Central memory CD8-positive, alpha-beta T cell (primary cell): ENCODE measurements around the gene SLC38A2.

ENCODE experiments used
- ATAC-seq: fragments of 150-1000 bp; cut with Tn5 transposase; replicated peaks from 2 replicates; pipeline ENCODE4 v1.10.0; 2022; ENCODE audit warnings: mild to moderate bottlenecking, moderate FRiP score, moderate number of reproducible peaks; ENCODE audit not compliant: poor library complexity, severe bottlenecking; ENCODE audit errors: extremely low read depth
- DNase-seq, 2 donors: peaks; one replicate each; pipeline ENCODE4 v3.0.0; 2021; ENCODE audit warnings: low spot score in 2 of 2
- H3K27ac Mint-ChIP-seq: one replicate; pipeline ENCODE4 v1.8.0; 2022; ENCODE audit warnings: low read depth, mild to moderate bottlenecking, moderate library complexity, mixed read lengths
- H3K27me3 Mint-ChIP-seq: one replicate; pipeline ENCODE4 v1.8.0; 2022; ENCODE audit warnings: mixed read lengths
- H3K36me3 Mint-ChIP-seq: one replicate; pipeline ENCODE4 v1.8.0; 2022; ENCODE audit warnings: mild to moderate bottlenecking, moderate library complexity, mixed read lengths; ENCODE audit not compliant: insufficient read depth
- H3K4me1 Mint-ChIP-seq: one replicate; pipeline ENCODE4 v1.8.0; 2022; ENCODE audit warnings: mixed read lengths
- H3K4me3 Mint-ChIP-seq: one replicate; pipeline ENCODE4 v1.8.0; 2022; ENCODE audit warnings: mild to moderate bottlenecking, moderate library complexity, mixed read lengths
- H3K9me3 Mint-ChIP-seq: one replicate; pipeline ENCODE4 v1.8.0; 2022; ENCODE audit warnings: mixed read lengths

Gene SLC38A2

DNA sequence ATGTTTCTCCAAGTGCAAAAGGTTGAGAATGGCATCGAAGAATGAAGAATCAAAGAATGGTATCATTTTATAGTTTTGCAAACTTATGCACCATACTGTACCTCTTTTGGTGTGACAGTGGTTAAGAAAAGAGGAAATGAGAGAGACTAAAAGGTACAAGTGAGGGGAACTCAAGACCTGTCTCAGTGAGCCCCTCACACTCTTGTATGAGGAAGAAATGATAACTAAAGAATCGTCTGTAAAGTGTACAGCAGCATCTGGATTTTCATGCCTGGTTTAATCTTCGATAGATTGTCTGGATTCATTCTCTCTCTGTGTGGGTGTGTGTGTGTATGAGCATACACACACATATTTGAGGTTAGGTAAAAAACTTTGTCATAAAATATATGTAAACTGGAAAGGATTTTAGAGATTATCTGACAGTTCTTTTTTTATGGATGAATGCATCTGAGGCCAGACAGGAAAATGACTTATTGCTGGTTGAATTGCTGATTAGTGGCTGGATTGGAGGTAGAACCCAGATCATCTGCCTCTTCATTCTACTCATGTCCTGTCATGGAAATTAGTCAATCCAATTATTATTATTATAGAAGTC is 16.0 kb upstream of the SLC38A2 start:
- no peak overlapping the region for H3K27ac Mint-ChIP-seq
- H3K36me3 Mint-ChIP-seq, result peaks cover 7% of the 10 kb centered on the region
- no peaks in the 10 kb centered on the region for H3K9me3 Mint-ChIP-seq
- ATAC-seq (no peak), DNase-seq (no peak)
- no peaks in the 10 kb centered on the region for H3K27me3 Mint-ChIP-seq
- H3K4me3 Mint-ChIP-seq, result no peak overlapping the region
- H3K4me1 Mint-ChIP-seq, result peaks cover 25% of the 10 kb centered on the region

DNA sequence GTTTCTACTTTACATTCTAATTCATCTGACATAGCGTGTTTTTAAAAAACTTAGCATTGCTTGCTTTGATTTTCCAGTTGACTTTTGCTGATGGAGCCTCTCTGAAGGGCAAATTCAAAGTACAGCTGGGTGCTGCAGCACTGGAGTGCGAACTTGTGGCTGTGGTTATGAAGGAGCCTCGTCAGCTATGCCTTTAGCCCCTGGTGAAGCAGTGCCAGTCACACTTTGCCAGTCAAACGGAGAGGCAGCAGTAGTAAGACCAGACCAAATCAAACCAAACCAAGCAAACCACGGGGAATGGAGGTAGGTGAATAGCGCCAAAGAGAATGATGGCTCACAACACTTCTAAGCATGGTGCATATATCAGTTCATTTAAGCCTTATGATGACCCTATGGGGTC is 15.1 kb upstream of the SLC38A2 start:
- no peaks in the 10 kb centered on the region for H3K27me3 Mint-ChIP-seq
- H3K36me3 Mint-ChIP-seq, result peaks cover 13% of the 10 kb centered on the region
- H3K4me1 Mint-ChIP-seq, result peaks cover 27% of the 10 kb centered on the region
- no peak for ATAC-seq
- no peaks in the 10 kb centered on the region for H3K9me3 Mint-ChIP-seq
- no peak overlapping the region for H3K4me3 Mint-ChIP-seq
- no peak for DNase-seq
- no peak overlapping the region for H3K27ac Mint-ChIP-seq

DNA sequence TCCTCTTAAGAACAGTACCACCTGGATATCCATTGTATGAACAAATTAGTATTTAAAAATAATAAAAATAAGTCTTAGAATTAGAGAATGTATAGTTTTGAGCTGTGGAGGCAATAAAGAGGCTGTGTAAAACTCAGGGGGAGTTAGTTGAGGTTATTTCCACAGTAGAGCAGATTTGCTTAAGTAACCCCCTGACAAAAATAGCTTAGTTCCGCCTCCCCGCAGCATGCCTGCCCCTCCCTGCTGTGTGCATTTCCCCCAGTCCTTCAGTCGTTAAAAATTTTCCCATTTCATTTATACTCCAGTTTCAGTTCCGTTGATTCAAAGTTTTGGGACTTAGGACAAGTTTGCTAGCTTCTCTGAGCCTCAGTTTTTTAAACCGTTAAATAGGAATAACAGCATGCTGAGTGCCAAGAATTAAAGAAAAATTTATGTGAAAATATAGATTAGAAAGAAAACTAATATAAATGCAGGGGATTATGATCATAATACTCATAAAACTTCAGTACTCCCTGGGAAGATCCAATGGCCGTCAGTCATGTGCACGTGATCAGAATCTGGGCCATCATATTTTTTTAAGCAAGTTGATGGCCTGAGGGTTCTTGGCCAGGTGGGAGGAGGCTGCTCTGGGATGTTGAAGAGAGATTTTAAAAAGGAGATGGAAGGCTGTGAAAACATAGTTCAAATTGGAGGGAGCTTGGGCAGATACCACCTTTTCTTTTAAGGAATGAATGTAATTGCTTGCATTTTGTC is 14.5 kb upstream of the SLC38A2 start:
- Mint-ChIP-seq H3K36me3 (peaks cover 13% of the 10 kb centered on the region), H3K27ac (no peak overlapping the region), H3K4me1 (peaks cover 27% of the 10 kb centered on the region), H3K4me3 (no peak overlapping the region), H3K27me3 (no peaks in the 10 kb centered on the region), H3K9me3 (no peaks in the 10 kb centered on the region)
- ATAC-seq (no peak), DNase-seq (no peak)

GRCh38 chr12:46386360-46386867 is 13.8 kb upstream of the SLC38A2 start:
- no peak overlapping the region for H3K27ac Mint-ChIP-seq
- no peak for DNase-seq
- no peaks in the 10 kb centered on the region for H3K9me3 Mint-ChIP-seq
- H3K4me1 Mint-ChIP-seq, result peaks cover 27% of the 10 kb centered on the region
- no peak overlapping the region for H3K4me3 Mint-ChIP-seq
- H3K27me3 Mint-ChIP-seq, result no peaks in the 10 kb centered on the region
- ATAC-seq, result no peak
- peaks cover 13% of the 10 kb centered on the region for H3K36me3 Mint-ChIP-seq

- ATAC-seq (no peak), DNase-seq (no peak)
- Mint-ChIP-seq H3K4me3 (no peak overlapping the region), H3K9me3 (no peaks in the 10 kb centered on the region), H3K27me3 (no peaks in the 10 kb centered on the region), H3K36me3 (peaks cover 13% of the 10 kb centered on the region), H3K4me1 (peaks cover 27% of the 10 kb centered on the region), H3K27ac (no peak overlapping the region)
Measured at GRCh38 chr12:46385438-46385837, 12.9 kb upstream of the SLC38A2 start.

DNA sequence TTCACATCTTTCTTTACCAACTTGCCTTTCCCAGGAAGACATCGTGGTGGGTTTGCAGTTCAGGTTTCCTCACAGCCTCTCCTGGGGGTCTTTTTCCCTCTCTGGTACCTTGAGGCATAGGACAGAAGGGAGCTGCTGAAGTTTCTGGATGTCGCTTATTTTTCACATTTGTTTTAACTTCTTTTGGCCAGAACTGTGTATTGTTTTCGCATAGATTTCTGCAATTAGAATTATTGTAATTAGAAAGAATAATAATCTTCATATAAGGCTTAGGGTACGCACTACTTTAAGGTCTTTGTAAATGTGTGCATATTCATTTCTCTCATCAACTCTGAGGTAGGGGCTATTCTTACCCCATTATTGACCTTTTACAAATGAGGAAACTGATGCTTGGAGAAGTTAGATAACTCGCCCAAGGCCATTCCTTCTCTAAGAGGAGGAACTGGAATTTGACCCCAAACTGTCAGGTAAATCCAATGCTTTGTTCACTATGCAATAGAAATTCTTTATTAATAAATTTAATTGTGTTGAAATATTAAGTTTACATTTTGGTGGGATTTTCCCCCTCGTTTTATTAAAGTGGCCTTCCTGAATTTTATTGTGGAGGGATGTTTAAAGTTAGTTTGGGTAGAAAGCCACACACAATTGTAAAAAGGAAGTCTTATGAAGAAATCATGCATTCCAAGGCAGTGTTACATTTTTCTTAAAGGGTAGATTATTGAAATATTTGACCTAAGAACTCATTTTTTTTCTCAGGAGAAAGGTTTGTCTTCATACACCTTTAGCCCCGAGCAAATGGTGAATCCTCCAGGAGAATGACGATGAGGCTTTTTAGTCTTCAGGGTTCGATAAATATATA is 12.1 kb upstream of the SLC38A2 start:
- peaks cover 27% of the 10 kb centered on the region for H3K4me1 Mint-ChIP-seq

DNA sequence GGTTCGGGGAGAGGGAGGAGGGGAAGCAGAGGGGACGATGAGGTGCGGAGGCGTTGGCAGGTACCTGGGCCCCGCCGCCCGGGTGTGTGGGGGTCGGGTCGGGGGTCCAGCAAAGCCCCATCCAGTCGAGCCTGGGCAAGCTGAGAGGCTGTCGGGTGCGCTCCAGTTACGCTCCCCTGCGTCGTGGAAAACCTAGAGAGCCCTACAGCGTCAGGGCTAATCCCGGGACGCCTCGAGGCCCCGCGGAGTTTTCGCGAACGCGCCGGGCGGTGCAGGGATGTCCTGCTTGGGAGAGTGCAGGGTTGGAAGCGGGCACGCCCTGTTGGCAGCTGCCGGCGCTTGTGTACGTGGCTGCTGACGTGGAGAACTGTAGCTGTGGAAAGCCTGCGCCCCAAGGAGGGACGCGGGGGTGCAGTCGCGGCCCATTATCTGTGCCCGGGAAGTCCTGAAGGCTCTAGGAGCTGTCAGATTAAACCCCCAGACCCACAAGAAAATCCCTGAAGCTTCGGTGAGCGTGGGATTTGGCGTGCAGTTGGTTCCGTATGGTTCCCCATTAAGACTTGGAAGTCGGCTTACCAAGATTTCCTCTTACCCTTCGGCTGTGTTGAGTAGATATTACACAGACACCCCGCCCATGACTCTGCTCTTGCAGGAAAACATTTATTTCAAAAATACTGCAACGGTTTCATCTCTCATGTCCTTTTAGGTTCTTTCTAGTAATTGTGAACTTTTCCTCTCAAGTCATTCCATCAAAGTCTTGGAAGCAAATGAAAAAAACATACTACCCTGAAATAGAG is 11.3 kb upstream of the SLC38A2 start:
- H3K4me1 Mint-ChIP-seq, result peaks cover 27% of the 10 kb centered on the region
- peak; percentile 44 to 70 for DNase-seq
- no peaks in the 10 kb centered on the region for H3K27me3 Mint-ChIP-seq
- no peaks in the 10 kb centered on the region for H3K9me3 Mint-ChIP-seq
- ATAC-seq, result peak; percentile 81
- peaks cover 15% of the 10 kb centered on the region for H3K36me3 Mint-ChIP-seq
- peak overlapping the region; percentile 92 for H3K27ac Mint-ChIP-seq
- peak overlapping the region; percentile 88 for H3K4me3 Mint-ChIP-seq

More for the DNA sequence above, 12.1 kb upstream of the SLC38A2 start:
- Mint-ChIP-seq H3K4me3 (peak overlapping the region; percentile 88), H3K27me3 (no peaks in the 10 kb centered on the region), H3K36me3 (peaks cover 15% of the 10 kb centered on the region), H3K27ac (peak overlapping the region; percentile 92), H3K9me3 (no peaks in the 10 kb centered on the region)
- no peak for DNase-seq
- no peak for ATAC-seq

- Mint-ChIP-seq H3K36me3 (peaks cover 15% of the 10 kb centered on the region), H3K27me3 (no peaks in the 10 kb centered on the region), H3K4me1 (peaks cover 27% of the 10 kb centered on the region), H3K27ac (peak overlapping the region; percentile 92), H3K4me3 (peak overlapping the region; percentile 88), H3K9me3 (no peaks in the 10 kb centered on the region)
- ATAC-seq, result peak; percentile 79
- DNase-seq, result peak; percentile 65 to 83
Measured at GRCh38 chr12:46382964-46383653, 10.5 kb upstream of the SLC38A2 start.

DNA sequence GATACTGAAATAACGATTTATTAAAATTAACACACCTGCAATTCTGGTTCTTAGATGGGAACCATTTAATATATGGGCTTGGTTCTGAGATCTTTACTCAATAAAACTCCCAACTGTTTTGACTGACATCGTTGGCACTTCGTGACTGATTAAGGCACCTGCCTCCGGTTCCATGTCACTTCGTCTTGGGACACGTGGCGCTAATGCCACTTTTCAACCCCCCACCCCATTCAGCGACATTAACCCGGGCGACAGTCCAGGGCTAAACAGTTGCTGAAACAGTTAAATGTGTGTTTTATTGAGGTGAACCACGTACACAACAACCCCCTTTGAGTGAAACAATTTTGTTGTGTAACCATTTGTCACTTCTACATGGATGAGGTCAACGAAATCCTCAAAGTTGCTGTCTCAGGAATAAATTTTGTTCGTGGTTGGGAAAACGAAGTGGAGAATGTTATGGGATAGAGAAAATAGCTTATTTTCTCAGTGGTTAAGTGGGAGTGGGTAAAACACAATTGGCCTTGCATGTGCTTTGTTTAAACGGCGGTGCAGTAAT is 9.9 kb upstream of the SLC38A2 start:
- peak overlapping the region; percentile 88 for H3K4me3 Mint-ChIP-seq
- no peak for ATAC-seq
- H3K27me3 Mint-ChIP-seq, result no peaks in the 10 kb centered on the region
- H3K36me3 Mint-ChIP-seq, result peaks cover 15% of the 10 kb centered on the region
- H3K9me3 Mint-ChIP-seq, result no peaks in the 10 kb centered on the region
- H3K27ac Mint-ChIP-seq, result peak overlapping the region; percentile 92
- no peak for DNase-seq
- H3K4me1 Mint-ChIP-seq, result peaks cover 22% of the 10 kb centered on the region

GRCh38 chr12:46380881-46381280 is 8.3 kb upstream of the SLC38A2 start:
- DNase-seq, result no peak
- Mint-ChIP-seq H3K4me1 (peaks cover 16% of the 10 kb centered on the region), H3K27ac (no peak overlapping the region), H3K4me3 (no peak overlapping the region), H3K9me3 (no peaks in the 10 kb centered on the region), H3K27me3 (no peaks in the 10 kb centered on the region), H3K36me3 (peaks cover 13% of the 10 kb centered on the region)
- no peak for ATAC-seq

- no peak overlapping the region for H3K4me3 Mint-ChIP-seq
- DNase-seq (no peak), ATAC-seq (no peak)
- H3K4me1 Mint-ChIP-seq, result peaks cover 16% of the 10 kb centered on the region
- no peaks in the 10 kb centered on the region for H3K27me3 Mint-ChIP-seq
- no peak overlapping the region for H3K27ac Mint-ChIP-seq
- no peaks in the 10 kb centered on the region for H3K9me3 Mint-ChIP-seq
- peaks cover 13% of the 10 kb centered on the region for H3K36me3 Mint-ChIP-seq
Measured at GRCh38 chr12:46380022-46380796, 7.6 kb upstream of the SLC38A2 start.
